HCT116 (cell line): ENCODE measurements around the gene RCBTB2. TPM values are rescaled to one million over a fixed set of nuclear protein-coding genes. Genes with fewer than 3 reads are reported as not detected.

Experiments
- ATAC-seq: fragments of 200-7000 bp; cut with Tn5 transposase; 2 replicates; pipeline ENCODE4 v1.9.1; 2020; ENCODE audit warnings: mild to moderate bottlenecking, moderate library complexity
- BruUV-seq: library from RNA; stranded (reverse); fragments of 400-500 nt; replicated peaks from 2 replicates; lab custom pipeline; 2021; lab: Mats Ljungman, UMichigan
- CTCF ChIA-PET: fragments of 300-600 bp; sonication (Branson Sonifier 250); formaldehyde crosslinking; loops from one replicate; lab custom pipeline; 2021; ENCODE audit warnings: antibody characterized with exemption; lab: Charles Lee
- POLR2A ChIA-PET: fragments of 300-600, 350-600 bp; sonication (Branson Sonifier 250); formaldehyde crosslinking; loops from one replicate; lab custom pipeline; 2021; ENCODE audit warnings: antibody characterized with exemption; lab: Charles Lee
- RAD21 ChIA-PET, 2 experiments: fragments of 300-600 bp; sonication (Branson Sonifier 250); formaldehyde crosslinking; loops; one replicate each; lab custom pipeline; 2023; ENCODE audit warnings: low total read pairs in 2 of 2; ENCODE audit not compliant: uncharacterized antibody in 2 of 2, unreplicated experiment in 2 of 2, low non-redundant PET in 1 of 2; lab: Charles Lee
- DNase-seq: peaks from one replicate; pipeline ENCODE4 v3.0.0-alpha.2; 2010; ENCODE audit warnings: low read depth, low spot score
- H2AFZ ChIP-seq: fragments of 200-600 bp; shearing (Covaris generic), sonication (generic); 2 replicates; pipeline ENCODE4 v1.6.1; 2017; ENCODE audit warnings: low read depth, mixed run types, mixed read lengths, antibody characterized with exemption, low read length; ENCODE audit not compliant: poor library complexity, severe bottlenecking
- H3K27ac ChIP-seq: 2 replicates; pipeline ENCODE4 v1.5.1; 2012; ENCODE audit warnings: low read depth, low read length
- H3K27me3 ChIP-seq: fragments of 200-600 bp; sonication (generic); 2 replicates; pipeline ENCODE4 v1.6.1; 2016; ENCODE audit warnings: mixed run types, low read length, mixed read lengths; ENCODE audit not compliant: insufficient read depth
- H3K36me3 ChIP-seq, 2 experiments: fragments of 200-500 bp in 1 of 2; fragments of 200-600 bp in 1 of 2; sonication (Bioruptor generic) in 1 of 2; sonication (generic) in 1 of 2; 2 replicates each; pipeline versions ENCODE4 v1.5.1 to v1.6.1; 2014 to 2016; ENCODE audit warnings: low read length in 2 of 2, inconsistent platforms in 1 of 2, mixed read lengths in 1 of 2, mixed run types in 1 of 2; ENCODE audit not compliant: insufficient read depth in 2 of 2, control insufficient read depth in 1 of 2
- H3K4me1 ChIP-seq, 2 experiments: fragments of 200-600 bp in 1 of 2; sonication (generic) in 1 of 2; 2 replicates each; pipeline versions ENCODE4 v1.5.1 to v1.6.1; 2012 to 2017; ENCODE audit warnings: low read length in 2 of 2, inconsistent platforms in 1 of 2, mild to moderate bottlenecking in 1 of 2, mixed read lengths in 1 of 2, mixed run types in 1 of 2, moderate library complexity in 1 of 2; ENCODE audit not compliant: insufficient read depth in 2 of 2, control insufficient read depth in 1 of 2
- H3K4me2 ChIP-seq: fragments of 200-600 bp; sonication (generic); 2 replicates; pipeline ENCODE4 v1.6.1; 2017; ENCODE audit warnings: mixed run types, low read length, mixed read lengths
- H3K4me3 ChIP-seq, 2 experiments: fragments of 200-600 bp in 1 of 2; sonication (generic) in 1 of 2; replicated peaks in 1 of 2; 2 replicates each; pipeline ENCODE4 v1.5.1; 2011 to 2016; ENCODE audit warnings: low read length in 2 of 2, control low read depth in 1 of 2, low read depth in 1 of 2, mild to moderate bottlenecking in 1 of 2, mixed read lengths in 1 of 2, mixed run types in 1 of 2
- H3K79me2 ChIP-seq: fragments of 200-600 bp; sonication (generic); 2 replicates; pipeline ENCODE4 v1.6.1; 2017; ENCODE audit warnings: mild to moderate bottlenecking, mixed run types, low read length, moderate library complexity, mixed read lengths; ENCODE audit not compliant: insufficient read depth
- H3K9ac ChIP-seq: fragments of 200-600 bp; sonication (generic); 2 replicates; pipeline ENCODE4 v1.6.1; 2016; ENCODE audit warnings: low read length, mixed read lengths
- H3K9me2 ChIP-seq: fragments of 200-600 bp; sonication (generic), shearing (Covaris generic); 2 replicates; pipeline ENCODE4 v1.6.1; 2017; ENCODE audit warnings: mixed run types, mild to moderate bottlenecking, moderate library complexity; ENCODE audit not compliant: insufficient read depth
- H3K9me3 ChIP-seq, 2 experiments: fragments of 200-500 bp in 1 of 2; fragments of 200-600 bp in 1 of 2; sonication (Bioruptor generic) in 1 of 2; sonication (generic) in 1 of 2; 2 replicates each; pipeline ENCODE4 v1.6.1; 2014 to 2017; ENCODE audit warnings: low read length in 2 of 2, mixed read lengths in 2 of 2, inconsistent platforms in 1 of 2, low read depth in 1 of 2, mild to moderate bottlenecking in 1 of 2, mixed run types in 1 of 2, moderate library complexity in 1 of 2; ENCODE audit not compliant: control insufficient read depth in 1 of 2, insufficient read depth in 1 of 2
- H4K20me1 ChIP-seq: fragments of 200-600 bp; sonication (generic), shearing (Covaris generic); 2 replicates; pipeline ENCODE4 v1.6.1; 2017; ENCODE audit warnings: mixed run types, mild to moderate bottlenecking, moderate library complexity; ENCODE audit not compliant: insufficient read depth
- CBX3 ChIP-seq: IDR thresholded peaks from 2 replicates; pipeline ENCODE4 v1.6.1; 2012; ENCODE audit warnings: low read depth
- CTCF ChIP-seq, 3 experiments: fragments of 200-600 bp in 1 of 3; sonication (generic) in 1 of 3; IDR thresholded peaks in 2 of 3; conservative IDR thresholded peaks in 1 of 3; 2 replicates each; pipeline ENCODE4 v1.5.1; 2012 to 2017; ENCODE audit warnings: low read depth in 2 of 3, low read length in 2 of 3, antibody characterized with exemption in 1 of 3, borderline replicate concordance in 1 of 3, control low read depth in 1 of 3, mild to moderate bottlenecking in 1 of 3, mixed read lengths in 1 of 3, mixed run types in 1 of 3, moderate library complexity in 1 of 3; ENCODE audit not compliant: insufficient read depth in 1 of 3
- EZH2 ChIP-seq: fragments of 200-600 bp; sonication (generic); IDR thresholded peaks from 2 replicates; pipeline ENCODE4 v1.6.1; 2017; ENCODE audit warnings: antibody characterized with exemption, mixed run types
- EZH2phosphoT487 ChIP-seq: fragments of 200-600 bp; IDR thresholded peaks from 2 replicates; pipeline ENCODE4 v1.6.1; 2018; ENCODE audit warnings: antibody characterized with exemption, borderline replicate concordance
- JUND ChIP-seq: IDR thresholded peaks from 2 replicates; pipeline ENCODE4 v1.6.1; 2012
- SP1 ChIP-seq: IDR thresholded peaks from 2 replicates; pipeline ENCODE4 v1.6.1; 2012; ENCODE audit warnings: low read depth
- SRF ChIP-seq: IDR thresholded peaks from 2 replicates; pipeline ENCODE4 v1.6.1; 2012; ENCODE audit warnings: low read depth
- TCF7L2 ChIP-seq: IDR thresholded peaks from 2 replicates; pipeline ENCODE4 v1.7.0; 2011; ENCODE audit warnings: borderline replicate concordance, inconsistent platforms; ENCODE audit not compliant: insufficient read depth, insufficient read length; ENCODE audit errors: extremely low read depth
- ZFX ChIP-seq: fragments of 450-650 bp; IDR thresholded peaks from 2 replicates; pipeline ENCODE4 v1.6.1; 2017
- intact Hi-C: fragments of 100-400 bp; cut with micrococcal nuclease; formaldehyde crosslinking; loops from 2 replicates; pipeline ENCODE4 v1.10.0; 2022
- total RNA-seq: library from RNA; stranded (reverse); gene quantifications from one replicate; pipeline ENCODE4 v1.2.1, GENCODE V29; 2021; ENCODE audit not compliant: unreplicated experiment

The RCBTB2 gene
- total RNA-seq, 1 experiment from 2014 or later = 1.3 TPM

GRCh38 chr13:48505012-48505411, 27.9 kb downstream of the RCBTB2 start:
- intact Hi-C loops = no loop called here
- no peaks in the 10 kb centered on the region for H4K20me1 ChIP-seq
- no peaks in the 10 kb centered on the region for H3K79me2 ChIP-seq
- H3K27ac ChIP-seq = no peak overlapping the region
- no peak overlapping the region for H2AFZ ChIP-seq
- no peaks in the 10 kb centered on the region for H3K4me1 ChIP-seq
- TF ChIP-seq CTCF (IDR thresholded peaks at IDR 0.05 in 2 of 3, conservative IDR thresholded peaks at IDR 0.05 in 1 of 3; ENCODE audit: borderline replicate concordance in 1 of 3, insufficient read depth in 1 of 3, low read depth in 2 of 3, low read length in 2 of 3) (no peak), SRF (no peak)
- no peaks in the 10 kb centered on the region for H3K36me3 ChIP-seq
- ChIA-PET CTCF (no interaction called here), RAD21 (no interaction called here), POLR2A (no interaction called here)
- no peak overlapping the region for H3K4me3 ChIP-seq
- no peak overlapping the region for H3K4me2 ChIP-seq
- H3K27me3 ChIP-seq = no peaks in the 10 kb centered on the region
- DNase-seq = no peak
- H3K9ac ChIP-seq = no peak overlapping the region
- no peak for ATAC-seq
- no peaks in the 10 kb centered on the region for H3K9me2 ChIP-seq
- no TSS peak for BruUV-seq
- H3K9me3 ChIP-seq = no peaks in the 10 kb centered on the region

GRCh38 chr13:48504606-48505005, 28.3 kb downstream of the RCBTB2 start:
- intact Hi-C loops = no loop called here
- H3K4me3 ChIP-seq = no peak overlapping the region
- RAD21 ChIA-PET = no interaction called here
- H3K4me2 ChIP-seq = no peak overlapping the region
- POLR2A ChIA-PET = no interaction called here
- H4K20me1 ChIP-seq = no peaks in the 10 kb centered on the region
- H2AFZ ChIP-seq = no peak overlapping the region
- H3K27ac ChIP-seq = no peak overlapping the region
- H3K36me3 ChIP-seq = no peaks in the 10 kb centered on the region
- H3K27me3 ChIP-seq = no peaks in the 10 kb centered on the region
- no TSS peak for BruUV-seq
- no peaks in the 10 kb centered on the region for H3K79me2 ChIP-seq
- no peak for DNase-seq
- H3K4me1 ChIP-seq = no peaks in the 10 kb centered on the region
- H3K9ac ChIP-seq = no peak overlapping the region
- no peaks in the 10 kb centered on the region for H3K9me3 ChIP-seq
- CTCF ChIA-PET = no interaction called here
- no peaks in the 10 kb centered on the region for H3K9me2 ChIP-seq
- no peak for TF ChIP-seq CBX3
- no peak for TF ChIP-seq CTCF (IDR thresholded peaks at IDR 0.05 in 2 of 3, conservative IDR thresholded peaks at IDR 0.05 in 1 of 3; ENCODE audit: borderline replicate concordance in 1 of 3, insufficient read depth in 1 of 3, low read depth in 2 of 3, low read length in 2 of 3)
- TF ChIP-seq TCF7L2 = no peak
- TF ChIP-seq JUND = no peak
- TF ChIP-seq SP1 = no peak
- TF ChIP-seq ZFX = no peak
- TF ChIP-seq EZH2phosphoT487 = no peak
- no peak for TF ChIP-seq EZH2
- TF ChIP-seq, all 23 proteins: peak for 0
- no peak for ATAC-seq
